T-helper 2 cell (primary cell): ENCODE measurements around the gene ROCK2.
"Not testable (repeated sequence)": the region's sequence is repeated elsewhere in the genome, so short reads cannot be mapped to it uniquely, and the experiment has no call there.

Experiments used
- DNase-seq, 5 experiments: peaks; one replicate each; pipeline versions ENCODE4 v3.0.0 to v3.0.0-alpha.2; 2012 to 2022

Gene ROCK2

DNA sequence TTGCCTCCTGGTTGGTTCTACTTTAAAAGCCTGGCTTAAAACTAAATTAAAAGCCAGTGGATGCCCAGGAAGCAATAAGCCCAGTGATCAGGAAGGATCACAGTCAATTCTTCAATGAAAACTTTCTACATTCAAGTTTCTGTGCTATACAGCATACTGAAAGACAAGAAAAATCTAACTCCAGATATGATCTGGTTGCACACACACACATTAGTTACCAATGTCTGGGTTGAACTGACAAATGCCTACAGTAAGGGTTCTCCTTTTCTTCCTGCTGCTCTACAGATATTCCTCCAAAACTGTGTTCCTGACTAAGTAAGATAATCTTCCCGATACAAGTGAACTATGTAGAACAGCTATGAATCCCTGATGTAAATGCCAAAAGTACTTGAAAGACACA lies 81.3 kb downstream of the ROCK2 start:
- DNase-seq: no peak

DNA sequence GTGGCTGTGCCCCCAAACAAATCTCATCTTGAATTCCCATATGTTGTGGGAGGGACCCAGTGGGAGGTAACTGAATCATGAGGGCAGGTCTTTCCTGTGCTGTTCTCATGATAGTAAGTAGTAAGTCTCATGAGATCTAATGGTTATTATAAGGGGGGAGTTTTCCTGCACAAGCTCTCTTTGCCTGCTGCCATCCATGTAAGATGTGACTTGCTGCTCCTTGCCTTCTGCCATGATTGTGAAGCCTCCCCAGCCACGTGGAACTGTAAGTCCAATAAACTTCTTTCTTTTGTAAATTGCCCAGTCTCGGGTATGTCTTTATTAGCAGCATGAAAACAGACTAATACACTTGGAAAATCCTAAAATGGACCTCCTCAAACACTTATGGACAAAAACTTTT lies 82.0 kb downstream of the ROCK2 start:
- DNase-seq: not testable (repeated sequence)

DNA sequence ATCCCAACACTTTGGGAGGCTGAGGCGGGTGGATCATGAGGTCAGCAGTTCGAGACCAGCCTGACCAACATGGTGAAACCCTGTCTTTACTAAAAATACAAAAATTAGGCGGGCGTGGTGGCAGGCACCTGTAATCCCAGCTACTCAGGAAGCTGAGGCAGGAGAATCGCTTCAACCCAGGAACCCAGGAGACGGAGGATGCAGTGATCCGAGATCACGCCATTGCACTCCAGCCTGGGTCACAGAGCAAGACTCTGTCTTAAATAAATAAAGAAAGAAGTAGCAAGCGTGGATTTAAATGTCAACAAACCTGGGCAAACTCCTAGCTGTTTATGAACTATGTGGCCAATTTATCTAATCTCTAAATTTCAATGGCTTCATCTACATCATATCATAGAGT lies 82.9 kb downstream of the ROCK2 start:
- DNase-seq: not testable (repeated sequence)

DNA sequence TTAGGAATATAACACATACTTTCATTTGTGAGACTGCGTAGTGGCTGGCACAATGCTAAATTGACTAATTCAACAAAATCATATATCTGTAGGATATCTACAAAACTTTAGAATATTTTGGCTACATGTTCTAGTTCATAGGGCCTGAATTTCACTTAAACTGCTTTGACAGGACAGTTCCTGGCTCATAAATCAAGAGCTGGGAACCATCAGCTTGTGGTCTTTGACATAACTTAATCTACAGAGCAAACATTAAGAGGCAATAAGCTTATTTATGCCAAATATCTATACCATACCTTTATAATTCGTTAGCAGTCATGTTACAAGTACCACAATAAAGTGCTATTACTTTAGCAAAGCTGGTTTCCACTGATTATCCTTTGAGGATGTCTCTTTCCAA lies 83.5 kb downstream of the ROCK2 start:
- DNase-seq: no peak

DNA sequence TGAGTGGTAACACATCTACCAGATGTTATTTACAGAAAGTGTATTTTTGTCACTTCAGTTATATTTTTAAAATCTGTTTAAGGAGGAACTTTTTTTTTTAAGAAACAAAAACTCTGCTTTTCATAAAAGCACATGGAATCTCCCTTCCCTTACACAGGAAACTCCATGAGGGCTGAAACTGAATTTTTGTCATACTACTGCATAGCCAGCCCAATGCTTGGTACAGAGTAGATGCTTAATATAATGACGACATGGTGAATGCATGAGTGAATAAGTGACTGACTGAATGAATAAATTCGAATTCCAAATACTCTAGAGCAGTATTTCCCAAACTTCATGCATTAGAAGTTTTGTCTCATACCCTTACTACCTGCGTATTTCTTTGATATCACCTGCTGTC lies 86.5 kb downstream of the ROCK2 start:
- no peak for DNase-seq

DNA sequence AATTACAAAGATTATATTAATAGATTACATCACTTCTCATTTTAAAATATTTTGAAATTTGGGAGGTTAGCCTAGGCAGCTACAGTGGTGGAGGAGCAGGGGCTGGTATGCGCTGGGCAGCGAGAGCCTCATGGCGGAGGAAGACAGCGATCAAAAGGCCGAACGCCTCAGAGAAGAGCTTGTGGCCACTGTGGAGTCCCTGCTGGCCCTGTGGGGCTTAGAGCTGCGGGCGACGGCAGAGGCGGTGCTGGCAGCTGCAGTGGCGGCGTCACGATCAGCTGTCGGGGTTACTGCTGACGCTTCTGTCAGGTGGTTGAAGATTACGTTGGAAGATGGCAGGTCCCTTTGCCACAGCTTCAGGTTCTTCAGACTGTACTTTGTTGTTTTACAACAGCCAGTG lies 87.4 kb downstream of the ROCK2 start:
- DNase-seq: no peak

DNA sequence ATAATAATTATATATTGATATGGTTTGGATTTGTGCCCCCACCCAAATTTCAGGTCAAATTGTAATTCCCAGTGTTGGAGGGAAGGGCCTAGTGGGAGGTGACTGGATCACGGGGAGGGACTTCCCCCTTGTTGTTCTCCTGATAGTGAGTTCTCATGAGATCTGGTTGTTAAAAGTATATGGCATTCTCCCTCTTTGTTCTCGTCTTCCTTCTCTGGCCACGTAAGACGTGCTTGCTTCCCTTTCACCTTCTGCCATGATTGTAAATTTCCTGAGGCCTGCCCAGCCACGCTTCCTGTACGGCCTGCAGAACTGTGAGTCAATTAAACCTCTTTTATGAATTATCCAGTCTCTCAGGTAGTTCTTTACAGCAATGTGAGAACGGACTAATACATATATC lies 88.3 kb downstream of the ROCK2 start:
- no peak for DNase-seq

DNA sequence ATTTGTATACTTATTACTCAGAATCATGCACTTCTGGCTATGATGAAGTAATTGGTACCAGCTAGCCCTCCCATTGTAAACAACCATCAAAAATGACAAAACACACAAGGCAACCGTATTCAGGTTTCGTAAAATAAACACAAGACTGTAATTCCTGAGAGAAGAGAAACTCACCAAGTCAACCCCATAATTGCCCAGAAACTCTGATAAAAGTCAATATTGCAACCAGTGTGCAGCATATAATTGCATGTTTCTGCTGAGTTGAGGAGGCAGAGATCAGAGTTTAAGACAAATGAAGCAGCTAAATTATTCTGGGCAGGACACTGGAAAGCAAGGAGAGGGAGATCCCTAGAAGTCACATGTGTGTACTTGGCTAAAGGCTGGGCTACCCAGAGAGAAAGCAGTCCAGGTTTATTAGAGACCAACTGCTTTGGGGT lies 90.3 kb downstream of the ROCK2 start:
- DNase-seq: no peak

DNA sequence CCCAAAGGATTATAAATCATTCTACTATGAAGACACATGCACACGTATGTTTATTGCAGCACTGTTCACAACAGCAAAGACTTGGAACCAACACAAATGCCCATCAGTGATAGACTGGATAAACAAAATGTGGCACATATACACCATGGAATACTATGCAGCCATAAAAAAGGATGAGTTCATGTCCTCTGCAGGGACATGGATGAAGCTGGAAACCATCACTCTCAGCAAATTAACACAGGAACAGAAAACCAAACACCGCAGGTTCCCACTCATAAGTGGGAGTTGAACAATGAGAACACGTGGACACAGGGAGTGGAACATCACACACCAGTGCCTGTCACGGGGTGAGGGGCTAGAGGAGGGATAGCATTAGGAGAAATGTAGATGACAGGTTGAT lies 92.0 kb downstream of the ROCK2 start:
- not testable (repeated sequence) for DNase-seq

DNA sequence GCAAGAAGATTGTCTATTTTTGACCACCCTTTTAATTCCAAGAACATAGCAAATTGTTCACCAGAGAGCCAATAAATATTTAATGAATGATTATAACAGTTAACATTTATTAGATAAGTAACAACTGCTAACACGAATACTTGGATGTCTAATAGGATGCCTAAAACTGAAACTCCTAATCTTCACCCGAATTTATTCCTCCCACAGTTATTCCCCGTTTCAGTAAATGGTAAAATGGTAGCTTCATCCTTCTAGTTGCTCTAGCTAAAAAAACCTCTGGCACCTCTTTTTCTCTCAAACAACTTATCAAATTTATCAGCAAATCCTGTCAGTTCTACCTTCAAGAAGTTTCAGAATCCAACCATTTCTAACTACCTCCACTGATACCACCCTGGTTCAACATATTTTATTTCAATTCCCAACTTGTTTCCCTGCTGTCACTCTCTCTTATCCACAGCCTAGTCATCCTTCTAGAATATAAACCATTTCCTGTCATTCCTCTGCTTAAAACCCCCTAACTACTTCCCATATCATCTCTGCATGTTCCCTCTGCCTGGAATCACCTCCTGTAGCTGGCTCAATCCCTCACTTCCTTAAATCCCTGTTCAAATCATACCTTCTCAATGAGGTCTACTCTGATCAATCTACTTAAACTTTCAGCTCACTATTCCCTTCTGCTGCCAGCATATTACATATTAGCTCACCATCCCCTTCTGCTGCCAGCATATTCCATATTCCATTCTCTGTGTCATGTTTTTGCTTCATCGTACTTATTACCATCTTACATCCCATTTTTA lies 93.8 kb downstream of the ROCK2 start:
- no peak for DNase-seq

DNA sequence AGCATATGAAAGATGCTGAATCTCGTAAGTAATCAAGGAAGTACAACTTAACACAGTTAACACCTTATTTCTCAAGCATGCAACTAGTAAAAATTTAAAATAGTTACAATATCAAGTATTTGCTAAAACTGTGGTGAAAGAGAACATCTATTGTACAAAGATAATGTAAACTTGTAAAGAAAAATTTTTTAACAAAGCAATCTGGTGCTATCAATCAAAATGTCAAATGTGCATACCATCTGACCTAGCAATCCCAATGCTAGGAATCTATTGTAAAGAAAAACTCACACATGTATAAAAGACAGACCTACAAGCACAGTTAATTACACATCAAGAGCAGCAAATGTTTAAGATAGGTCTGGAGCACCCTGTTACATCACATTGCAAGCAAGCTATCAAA lies 99.1 kb downstream of the ROCK2 start:
- DNase-seq: no peak

DNA sequence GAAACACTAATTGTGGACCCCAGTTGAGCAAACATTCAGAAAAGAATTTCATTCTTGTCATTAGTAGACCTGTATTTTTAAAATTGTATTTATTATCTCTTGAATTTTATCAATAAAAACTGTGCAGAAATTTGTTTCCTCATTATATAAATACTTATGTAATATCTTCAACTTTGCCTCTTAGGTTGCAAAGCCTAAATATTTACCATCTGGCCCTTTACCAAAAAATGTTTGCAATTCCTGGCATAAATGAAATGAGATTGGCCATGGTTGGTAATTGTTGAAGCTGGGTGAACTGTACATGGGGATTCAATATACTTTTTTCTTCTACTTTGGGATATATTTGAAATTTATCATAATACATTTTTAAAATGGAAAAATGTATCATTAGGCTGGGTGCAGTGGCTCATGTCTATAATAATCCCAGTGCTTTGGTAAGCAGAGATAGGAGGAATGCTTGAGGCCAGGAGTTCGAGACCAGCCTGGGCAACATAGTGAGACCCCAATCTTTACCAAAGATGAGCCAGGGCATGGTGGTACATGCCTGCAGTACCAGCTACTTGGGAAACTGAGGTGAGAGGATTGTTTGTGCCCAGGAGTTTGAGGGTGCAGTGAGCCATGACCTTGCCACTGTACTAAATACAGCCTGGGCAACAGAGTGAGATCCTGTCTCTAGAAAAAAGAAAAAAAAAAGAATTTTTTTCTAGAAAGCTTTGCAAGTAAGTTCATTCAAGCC lies 100.2 kb downstream of the ROCK2 start:
- DNase-seq: no peak

DNA sequence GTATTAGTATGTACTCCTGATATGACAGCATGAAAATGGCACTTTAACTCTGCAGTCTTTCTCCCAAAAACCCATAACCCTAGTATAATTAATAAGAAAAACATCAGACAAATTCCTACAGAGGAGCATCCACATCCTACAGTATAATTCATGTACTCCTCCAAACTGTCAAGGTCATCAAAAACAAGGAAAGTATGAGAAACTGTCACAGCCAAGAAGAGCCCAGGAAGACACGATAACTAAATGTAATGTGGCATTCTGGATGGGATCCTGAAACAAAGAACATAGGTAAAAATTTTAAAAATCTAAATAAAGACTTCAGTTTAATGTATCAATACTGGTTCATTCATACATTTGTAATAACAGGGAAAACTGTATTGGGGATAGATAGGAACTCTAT lies 100.9 kb downstream of the ROCK2 start:
- DNase-seq: no peak

DNA sequence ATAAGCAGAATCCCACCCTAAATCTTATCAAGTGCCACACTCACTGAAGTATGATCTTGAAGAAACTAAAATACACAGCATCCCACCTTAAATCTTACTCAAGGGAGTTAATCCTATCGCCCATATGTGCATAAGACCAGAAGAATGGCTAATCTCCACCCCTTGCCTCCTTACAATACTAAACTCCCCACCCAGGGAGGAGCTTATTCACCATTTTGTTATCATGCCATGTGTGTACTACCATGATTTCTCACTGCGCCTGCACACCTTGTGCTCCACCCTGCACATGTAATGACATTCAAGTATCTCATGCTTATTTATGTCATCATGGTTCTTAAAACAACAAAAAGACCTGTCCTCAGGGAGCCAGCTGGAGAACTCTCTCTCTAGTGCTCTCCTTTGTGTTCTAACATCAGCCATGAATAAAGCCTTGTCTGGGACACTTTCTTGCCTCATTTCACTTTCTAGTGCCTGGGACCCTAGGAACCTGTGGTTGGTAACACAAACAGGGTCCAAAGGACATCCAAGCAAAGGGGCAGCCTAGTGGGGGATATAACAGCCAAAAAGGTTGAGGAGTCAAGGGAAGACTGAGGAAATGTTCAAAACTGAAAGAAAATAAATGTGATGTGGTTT lies 101.8 kb downstream of the ROCK2 start:
- DNase-seq: no peak

DNA sequence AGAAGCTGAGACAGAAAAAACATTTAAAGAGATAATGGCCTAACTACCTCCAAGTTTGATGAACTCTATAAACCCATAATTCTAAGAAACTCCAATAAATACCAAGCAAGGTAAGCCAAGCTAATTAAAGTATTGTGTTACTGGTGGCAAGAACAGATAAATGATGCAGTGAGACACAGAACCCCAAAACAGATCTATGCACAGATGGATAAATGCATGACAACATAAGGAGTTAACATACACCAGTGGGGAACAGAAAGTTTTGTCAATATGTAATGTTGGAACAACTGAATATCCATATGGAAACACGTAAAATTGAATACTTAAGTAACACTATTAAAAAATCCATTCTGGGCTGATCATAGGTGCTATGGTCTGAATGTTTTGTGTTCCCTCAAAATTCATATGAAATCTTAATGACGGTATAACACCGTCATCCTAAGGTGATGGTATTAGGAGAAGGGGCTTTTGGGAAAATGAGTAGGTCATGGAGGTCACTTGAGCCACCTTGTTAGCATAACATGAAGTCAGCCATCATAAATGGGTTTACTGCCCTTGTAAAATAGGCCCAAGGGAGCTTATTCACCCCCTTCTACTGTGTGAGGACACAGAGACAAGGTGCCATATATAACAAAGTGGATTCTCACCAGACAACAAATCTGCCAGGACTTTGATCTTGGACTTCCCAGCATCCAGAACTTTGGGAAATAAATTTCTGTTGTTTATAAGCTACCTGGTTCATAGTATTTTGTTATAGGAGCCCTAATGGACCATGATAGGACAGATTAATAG lies 102.8 kb downstream of the ROCK2 start:
- DNase-seq: no peak

DNA sequence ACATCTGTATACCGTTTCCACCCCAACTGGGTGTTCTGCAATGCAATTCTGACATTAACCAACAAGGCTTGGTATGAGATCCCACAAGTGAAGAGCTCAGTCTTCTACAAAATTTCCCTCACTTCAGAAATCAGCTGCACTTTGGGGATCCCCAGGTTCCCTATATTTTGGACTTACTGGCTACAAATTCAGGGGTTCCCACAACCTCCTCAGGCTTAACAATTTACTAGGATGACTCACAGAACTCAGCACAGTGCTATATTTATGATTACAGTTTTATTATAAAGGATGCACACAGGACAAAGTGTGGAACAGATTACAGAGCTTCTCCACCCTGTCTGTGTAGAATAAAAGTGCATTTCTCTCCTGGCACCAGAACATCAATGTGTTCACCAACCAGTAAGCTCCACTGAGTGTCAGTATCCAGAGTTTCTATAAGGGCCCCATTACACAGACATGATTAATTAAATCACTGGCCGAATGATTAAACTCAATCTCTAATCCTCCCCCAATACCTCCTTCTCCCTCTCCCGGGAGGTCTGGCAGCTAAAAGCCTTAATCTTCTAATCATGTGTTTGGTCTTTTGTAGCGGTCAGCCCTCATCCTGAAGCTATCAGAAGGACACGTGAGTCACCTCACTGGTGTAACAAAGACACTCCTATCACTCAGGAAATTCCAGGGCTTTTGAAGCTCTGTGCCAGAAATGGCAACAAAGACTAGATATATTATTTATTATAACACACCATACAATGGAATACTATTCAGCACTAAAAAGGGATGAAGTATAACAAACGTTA lies 104.6 kb downstream of the ROCK2 start:
- DNase-seq: no peak

DNA sequence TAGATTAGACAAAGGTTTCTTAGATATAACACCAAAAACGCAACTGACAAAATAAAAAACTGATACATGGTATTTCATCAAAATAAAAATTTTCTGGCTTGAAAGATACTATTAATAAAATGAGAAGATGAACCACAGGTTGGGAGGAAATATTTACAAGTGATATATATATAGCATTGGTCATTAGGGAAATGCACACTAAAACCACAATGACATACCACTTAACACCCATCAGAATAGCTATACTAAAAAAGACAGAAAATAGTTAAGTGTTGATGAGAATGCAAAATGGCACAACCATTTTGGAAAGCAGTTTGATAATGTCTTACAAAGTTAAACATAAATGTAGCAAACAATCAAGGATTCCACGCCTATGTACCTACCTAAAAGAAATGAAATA lies 105.3 kb downstream of the ROCK2 start:
- no peak for DNase-seq

DNA sequence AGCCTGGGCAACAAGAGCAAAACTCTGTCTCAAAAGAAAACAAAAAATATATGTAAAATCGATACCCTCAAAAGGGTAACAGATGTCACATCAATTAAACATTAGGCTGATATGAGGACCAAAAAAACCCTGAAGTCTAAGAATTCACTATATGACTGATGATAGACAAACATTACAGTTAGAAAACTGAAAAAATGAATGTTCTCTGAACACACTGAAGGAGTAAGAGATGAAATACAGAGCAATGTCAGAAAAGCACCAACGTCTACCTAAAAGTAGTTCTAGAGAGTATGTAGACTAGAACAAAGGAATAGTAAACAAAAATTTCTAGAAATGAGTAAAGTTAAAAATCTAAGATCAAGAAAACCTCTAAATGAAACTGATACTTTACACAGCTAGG lies 107.3 kb downstream of the ROCK2 start:
- DNase-seq: peak in 1 of 5 experiments; percentile 37

DNA sequence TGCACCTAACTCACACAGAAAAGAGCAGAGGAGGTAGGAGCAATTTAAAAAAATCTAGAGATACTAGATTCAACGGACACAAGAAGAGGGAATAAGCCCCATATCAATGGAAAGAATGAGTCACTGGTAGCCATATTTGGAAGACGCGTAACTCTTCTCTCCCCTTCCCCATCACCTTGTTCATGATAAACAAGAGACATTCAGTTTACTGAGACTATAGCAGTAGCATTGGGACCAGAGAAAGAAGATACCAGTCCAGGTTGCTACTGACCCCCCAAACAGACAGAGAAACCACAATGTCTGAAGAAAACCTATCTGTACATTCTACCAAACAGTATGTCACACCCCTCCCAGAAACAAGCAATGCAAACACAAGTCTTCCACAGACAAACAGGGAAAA lies 108.1 kb downstream of the ROCK2 start:
- DNase-seq: no peak

DNA sequence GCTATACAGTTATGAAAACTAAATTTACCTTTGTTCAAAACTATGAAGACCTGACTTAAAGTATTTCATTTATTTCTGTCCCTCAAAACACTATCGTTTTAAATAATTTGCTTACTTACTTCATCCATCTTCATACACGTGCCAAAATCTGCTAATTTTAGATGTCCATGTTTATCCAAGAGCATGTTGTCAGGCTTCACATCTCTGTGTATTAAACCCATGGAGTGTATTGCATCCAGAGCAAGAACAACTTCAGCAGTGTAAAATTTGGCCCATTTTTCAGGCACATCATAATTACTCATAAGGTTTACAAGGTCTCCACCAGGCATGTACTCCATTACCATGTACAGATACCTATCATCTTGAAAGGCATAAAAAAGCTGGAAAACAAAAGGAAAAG lies 108.9 kb downstream of the ROCK2 start:
- DNase-seq: no peak

DNA sequence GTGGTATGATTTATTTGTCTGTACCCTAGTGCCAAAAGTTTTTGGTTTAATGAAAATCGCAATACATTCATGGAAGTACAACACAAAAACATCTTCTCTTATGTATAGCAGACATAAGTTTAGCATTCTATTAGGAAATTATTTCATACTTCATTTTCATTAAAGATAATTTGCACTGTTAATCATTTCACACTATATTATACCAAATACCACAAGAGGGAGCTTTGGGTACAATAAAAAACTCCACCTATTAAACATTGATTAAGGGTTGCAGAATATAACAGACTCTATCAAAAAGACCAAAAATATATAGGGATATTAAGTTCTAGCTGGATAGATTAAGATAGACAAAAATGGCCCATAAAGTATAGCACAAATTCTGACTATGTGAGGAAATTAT lies 110.1 kb downstream of the ROCK2 start:
- DNase-seq: no peak

DNA sequence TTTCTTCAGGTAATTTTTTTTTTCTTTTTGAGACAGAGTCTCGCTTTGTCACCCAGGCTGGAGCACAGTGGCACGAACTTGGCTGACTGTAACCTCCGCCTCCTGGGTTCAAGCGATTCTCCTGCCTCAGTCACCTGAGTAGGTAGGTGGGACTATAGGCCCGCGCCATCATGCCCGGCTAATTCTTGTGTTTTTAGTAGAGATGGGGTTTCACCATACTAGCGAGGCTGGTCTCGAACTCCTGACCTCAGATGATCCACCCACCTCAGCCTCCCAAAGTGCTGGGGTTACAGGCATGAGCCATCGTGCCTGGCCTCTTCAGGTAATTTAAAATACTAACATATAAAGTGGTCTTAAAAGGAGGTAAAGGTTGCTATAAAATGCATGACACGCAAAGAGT lies 113.2 kb downstream of the ROCK2 start:
- DNase-seq: not testable (repeated sequence)
